Tracheal epithelial cell (primary cell): ENCODE results near the gene VWA3A. TPM values are rescaled to one million over a fixed set of nuclear protein-coding genes. Genes with fewer than 3 reads are reported as not detected.

Source experiments
- total RNA-seq: library from RNA; depleted of rRNA; stranded (reverse); fragments of >200 nt; gene quantifications from 2 replicates; pipeline ENCODE4 v1.2.1, GENCODE V29; 2014

VWA3A gene, protein sequence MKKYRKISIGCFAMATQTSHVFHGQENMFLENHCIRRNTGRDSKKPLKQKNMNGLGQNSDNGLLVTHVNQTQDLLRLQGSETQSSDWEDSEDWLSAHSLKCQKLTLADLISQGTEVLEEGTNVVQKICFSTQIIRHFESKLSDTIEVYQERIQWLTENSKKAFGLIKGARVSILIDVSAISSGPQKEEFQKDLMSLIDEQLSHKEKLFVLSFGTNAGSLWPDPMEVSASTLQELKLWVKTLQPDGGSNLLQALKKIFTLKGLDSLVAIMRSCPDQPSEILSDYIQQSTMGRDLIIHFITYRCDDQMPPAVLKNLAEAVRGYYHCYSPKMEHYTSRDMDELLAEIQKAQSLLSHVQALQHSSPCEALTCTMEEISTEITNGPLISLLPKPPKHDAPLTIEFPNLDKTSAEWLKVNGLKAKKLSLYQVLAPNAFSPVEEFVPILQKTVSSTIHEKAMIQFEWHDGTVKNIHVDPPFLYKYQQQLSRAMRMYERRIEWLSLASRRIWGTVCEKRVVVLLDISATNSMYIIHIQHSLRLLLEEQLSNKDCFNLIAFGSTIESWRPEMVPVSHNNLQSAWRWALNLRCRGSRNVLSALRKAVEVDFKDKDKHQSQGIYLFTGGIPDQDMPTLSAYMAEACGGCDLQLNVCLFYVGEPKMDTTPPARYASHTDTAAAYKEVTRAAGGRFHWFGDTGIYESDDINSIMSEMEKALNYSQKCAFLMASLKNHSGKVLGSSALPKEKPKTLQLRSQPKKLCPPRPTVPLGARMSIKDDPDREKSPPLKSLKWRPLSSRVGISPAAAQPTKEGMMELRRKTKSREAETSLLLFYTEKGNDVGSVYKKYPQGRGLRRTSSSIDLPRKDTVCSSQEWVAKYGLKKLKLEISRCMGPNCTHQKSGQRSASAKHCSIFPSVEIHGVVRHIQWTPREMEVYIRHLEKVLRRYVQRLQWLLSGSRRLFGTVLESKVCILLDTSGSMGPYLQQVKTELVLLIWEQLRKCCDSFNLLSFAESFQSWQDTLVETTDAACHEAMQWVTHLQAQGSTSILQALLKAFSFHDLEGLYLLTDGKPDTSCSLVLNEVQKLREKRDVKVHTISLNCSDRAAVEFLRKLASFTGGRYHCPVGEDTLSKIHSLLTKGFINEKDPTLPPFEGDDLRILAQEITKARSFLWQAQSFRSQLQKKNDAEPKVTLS
- not detected in 2 replicates for total RNA-seq

DNA sequence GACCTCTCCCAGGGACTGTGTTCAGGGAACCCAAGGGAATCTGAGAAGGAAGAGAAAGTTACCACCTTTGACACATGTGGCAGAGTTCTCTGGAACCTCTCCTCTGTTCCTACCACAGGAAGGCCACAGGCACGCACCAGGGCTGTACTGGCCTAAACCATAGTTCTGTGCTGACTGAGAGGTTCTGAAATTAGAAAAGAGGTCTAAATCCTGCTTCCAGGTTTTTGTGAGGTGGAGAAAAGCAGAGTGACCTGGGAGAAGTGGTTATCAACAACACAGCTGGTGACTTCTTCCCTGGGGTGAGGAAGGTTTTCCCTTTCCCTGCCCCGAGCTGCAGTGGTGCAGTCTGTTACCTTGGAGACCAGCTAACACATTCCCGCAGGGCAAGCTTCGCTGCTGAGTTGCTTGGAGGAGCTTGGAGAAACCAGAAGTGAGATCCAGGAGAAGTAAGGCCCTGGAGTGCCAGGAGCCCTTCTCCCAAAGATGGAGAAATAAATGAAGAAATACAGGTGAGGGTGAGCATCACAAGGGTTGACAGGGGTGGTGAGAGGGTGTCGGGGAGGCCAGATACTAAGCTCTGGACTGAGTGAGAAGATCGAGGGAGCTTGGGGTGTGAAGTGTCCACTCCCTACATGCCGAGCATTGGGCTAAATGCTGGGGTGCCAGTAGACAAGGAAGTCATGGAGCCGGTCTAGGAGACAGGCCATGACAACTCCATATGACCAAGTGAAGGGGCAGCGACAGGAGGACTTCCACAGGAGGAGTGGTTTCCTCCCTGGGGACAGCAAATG, at the start of gene VWA3A:
Gene VWA3A (plus strand): TSS at position 399 of the 791 bp plus-strand sequence. CDS start 97 bp downstream, at position 496.

DNA sequence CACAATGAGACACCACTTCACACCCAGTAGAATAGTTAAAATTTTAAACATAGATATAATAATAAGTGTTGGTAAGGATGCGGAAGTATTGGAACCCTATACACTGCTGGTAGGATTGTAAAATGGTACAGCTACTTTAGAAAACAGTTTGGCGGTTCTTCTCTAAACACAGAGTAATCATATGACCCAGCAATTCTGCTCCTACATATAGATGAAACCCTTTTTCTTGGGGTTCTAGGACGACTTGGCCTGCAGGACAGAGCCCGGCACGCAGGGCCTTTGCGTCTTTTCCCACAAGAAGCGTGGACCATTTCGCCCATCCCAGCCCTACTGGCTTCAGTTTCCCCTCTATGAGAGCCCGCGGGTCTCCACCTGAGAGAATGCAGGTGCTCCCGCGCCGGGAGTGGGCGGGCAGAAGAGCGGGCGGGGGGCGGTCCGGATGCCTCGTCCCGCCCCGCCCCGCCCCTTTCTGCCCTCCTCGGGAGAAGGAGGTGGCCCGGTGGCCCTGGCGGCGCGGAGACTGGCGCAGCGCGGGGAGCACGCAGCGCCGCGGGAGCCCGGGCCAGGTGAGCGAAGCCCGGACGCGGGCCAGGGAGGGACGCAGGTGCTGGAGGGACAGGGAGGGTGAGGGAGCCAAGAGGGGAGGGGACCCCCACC, 69.8 kb downstream of the VWA3A start, which contains the start of gene SDR42E2:
Gene SDR42E2 (plus strand): TSS at position 508 of the 657 bp plus-strand sequence. CDS start 3,077 bp downstream, outside the sequence.

DNA sequence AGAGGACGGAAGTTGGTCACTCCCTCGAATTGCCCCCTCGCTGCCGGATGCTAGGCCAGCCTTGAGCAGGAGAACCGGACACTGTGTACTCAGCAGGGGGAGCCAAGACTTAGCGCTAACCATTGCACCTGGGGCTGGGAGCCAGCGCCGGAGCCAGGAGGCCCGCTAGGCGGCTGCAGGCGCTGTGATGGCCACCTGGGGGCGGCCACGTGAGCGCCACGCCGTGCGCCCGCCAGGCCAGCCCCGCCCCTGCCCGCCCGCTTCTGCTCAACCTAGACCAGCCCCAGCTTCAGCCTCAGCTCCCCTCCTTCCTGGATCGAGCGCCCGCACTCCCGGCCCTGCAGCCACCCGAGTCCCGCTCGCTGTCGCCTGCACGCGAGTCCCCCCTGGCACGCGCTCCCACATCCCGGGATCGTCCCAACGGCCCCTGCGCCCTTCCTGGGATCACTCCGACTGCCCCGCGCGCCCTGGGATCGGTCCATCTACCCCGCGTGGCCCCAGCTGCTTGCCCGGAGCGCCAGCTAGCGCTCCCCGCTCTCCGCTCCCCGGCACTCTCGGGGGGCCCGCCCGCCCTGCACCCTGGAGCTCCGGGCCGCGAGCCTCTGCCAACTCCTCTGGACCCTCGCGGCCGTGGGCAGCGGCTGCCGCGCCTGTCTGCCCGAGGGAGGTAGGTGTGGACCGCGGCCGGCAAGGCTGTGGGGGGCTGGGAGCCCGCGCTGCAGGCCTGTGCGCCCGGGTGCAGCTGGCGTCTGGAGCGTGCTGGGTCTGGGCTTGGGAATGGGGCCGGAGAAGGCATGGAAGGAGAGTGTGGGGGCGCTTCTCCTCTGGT, 113.9 kb downstream of the VWA3A start, which contains the start of gene EEF2K:
Gene EEF2K (plus strand): TSS at position 266 of the 829 bp plus-strand sequence. CDS start 19,452 bp downstream, outside the sequence.

Other genes starting within 250 kb of the VWA3A start
- gene NPIPB4, start 234.8 kb upstream of the VWA3A start, total RNA-seq: 5.8 and 22.7 TPM in 2 replicates
- gene UQCRC2, start 139.2 kb upstream of the VWA3A start, total RNA-seq: 208 and 273 TPM in 2 replicates
- not detected in 2 replicates for gene PDZD9, start 91.4 kb upstream of the VWA3A start, total RNA-seq
- 6.5 and 13.6 TPM in 2 replicates for gene MOSMO, start 84.4 kb upstream of the VWA3A start, total RNA-seq
- gene SDR42E2, start 70.0 kb downstream of the VWA3A start, total RNA-seq: not detected in 2 replicates
- gene EEF2K, start 113.7 kb downstream of the VWA3A start, total RNA-seq: 13.7 and 25.2 TPM in 2 replicates
- 63.1 and 64.6 TPM in 2 replicates for gene POLR3E, start 204.9 kb downstream of the VWA3A start, total RNA-seq